Head of caudate nucleus (tissue), 42 donors: ENCODE results near the gene HRH1.
A peak's percentile ranks its signal among the peaks of the same experiment; 100 is the strongest.
"Not testable (repeated sequence)": the region's sequence is repeated elsewhere in the genome, so short reads cannot be mapped to it uniquely, and the experiment has no call there.

Experiments used
- DNase-seq, 42 donors: peaks; one replicate each; pipeline versions ENCODE4 v3.0.0 to v3.0.0-alpha.2; 2020 to 2021; ENCODE audit warnings: mixed read lengths in 7 of 42
- intact Hi-C: fragments of 100-400 bp; cut with DNase I; formaldehyde crosslinking; loops from one replicate; pipeline ENCODE4 v1.15.0; 2022

HRH1 gene

GRCh38 chr3:11198070-11198469 lies 43.8 kb downstream of the HRH1 start:
- DNase-seq = no peak
- intact Hi-C loops = no loop called here

DNA sequence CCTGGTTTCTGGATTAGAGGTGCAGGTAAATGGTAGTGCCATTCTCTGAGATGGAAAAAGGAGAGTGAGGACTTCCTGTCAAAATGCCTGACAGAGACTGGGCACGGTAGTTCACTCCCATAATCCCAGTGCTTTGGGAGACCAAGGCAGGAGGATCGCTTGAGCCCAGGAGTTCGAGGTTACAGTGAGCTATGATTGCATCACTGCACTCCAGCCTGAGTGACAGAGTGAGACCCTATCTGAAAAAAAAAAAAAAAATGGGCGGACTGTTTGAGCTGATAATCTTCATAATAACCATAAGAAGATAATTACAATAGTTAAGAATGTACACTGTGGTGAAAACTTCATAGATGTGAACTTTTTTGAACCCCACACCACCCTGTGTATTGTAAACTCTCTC lies 44.2 kb downstream of the HRH1 start:
- no peak for DNase-seq
- intact Hi-C loops = no loop called here

DNA sequence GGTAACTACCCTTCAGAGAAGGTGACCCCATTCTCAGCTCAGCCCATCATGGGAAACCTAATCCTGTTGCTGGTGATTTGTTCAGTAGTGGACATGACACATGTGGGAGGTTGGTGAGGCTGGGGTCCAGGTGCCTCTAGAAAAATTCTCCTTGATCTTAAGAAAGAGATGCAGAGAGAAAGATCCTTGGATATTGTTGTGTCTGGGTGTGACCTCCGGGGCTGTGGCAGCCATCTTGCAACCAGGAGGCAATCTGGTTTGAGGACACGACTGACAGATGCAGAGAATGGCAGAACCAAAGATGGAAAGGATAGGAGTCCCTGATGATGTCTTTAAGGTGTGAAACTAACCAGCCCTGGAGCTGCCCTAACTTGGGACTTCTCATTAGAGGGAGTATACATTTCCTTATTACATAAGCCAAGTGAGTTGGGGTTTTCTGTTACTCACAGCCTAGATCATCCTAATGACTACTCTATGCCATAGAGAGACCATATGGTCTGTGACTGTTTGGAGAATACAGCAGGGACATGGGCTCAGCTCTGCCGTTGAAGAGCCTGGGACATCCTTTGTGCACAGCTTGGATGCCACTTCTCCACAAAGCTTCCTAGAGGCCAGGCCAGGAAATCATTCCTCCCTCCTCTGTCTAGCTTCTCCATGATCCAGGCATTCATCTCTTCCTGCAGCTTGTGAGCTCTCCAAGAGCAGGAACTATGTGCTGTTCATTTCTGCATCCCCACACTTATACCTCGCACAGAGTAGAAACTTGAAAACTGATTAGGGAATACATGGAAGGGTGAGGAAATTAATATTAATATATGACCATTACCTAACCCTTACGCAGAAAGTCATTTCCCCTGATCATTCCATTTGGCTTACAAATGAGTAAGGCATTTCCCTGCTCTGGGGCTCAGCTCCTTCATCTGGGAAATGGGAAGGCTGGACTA lies 45.9 kb downstream of the HRH1 start:
- intact Hi-C loops = no loop called here
- DNase-seq = no peak

DNA sequence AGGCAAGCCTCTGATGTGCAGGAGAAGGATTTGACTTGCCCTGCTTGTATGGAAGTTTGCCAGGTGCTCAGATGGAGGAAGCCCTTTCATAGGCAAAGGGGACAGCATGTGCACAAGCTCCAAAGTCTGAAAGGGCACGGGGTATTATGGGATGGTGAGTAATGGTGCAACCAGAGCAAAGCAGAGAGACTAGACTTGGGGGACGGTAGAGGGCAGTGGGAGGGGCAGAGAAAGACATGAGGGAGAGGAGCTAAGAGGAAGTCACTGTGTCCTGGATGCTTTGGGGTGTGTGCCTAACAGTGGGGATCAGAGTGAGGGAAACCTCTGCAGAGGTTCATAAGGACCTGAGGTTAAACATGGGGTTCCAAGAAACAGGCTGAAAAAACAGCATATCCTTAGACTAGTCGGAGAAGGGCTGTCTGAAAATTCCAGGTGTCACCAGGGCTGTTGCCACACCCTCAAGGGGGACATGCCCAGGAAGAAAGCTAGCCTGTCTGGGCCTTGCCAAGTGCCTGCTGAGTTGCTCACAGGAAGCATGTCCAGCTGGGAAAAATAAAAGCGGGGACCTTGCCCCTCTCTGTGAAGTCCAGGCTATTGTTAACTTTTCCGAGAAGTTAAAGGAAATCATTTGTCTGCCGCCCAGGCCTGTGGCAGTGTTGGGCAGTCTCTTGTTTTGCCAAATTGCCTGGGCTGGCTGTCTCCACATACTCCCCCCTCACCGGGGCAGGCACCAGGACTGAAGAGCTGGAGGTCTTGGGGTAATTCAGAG lies 47.1 kb downstream of the HRH1 start:
- intact Hi-C loops = no loop called here
- DNase-seq = peak in 2 of 42 donors; percentile 5 to 37

DNA sequence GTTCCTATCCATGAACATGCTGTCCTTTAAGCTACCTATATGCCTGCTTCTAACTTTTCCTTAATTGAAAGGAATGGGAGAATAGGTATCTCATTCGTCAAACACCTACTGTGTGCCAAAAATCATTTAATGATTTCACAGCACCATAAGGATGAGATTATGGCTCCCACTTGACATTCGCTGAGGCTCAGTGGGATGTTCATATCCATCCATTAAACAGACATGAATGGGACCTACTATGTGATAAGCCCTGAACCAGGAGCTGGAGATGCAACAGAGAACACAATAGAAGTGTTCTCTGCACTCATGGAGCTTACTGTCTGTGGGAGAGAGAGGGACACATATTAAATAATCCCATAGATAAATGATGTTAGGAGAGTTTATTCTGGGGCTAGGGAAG lies 49.7 kb downstream of the HRH1 start:
- DNase-seq = no peak
- intact Hi-C loops = no loop called here

- DNase-seq = no peak
- intact Hi-C loops = no loop called here
Observed at GRCh38 chr3:11204697-11205348, 50.5 kb downstream of the HRH1 start.

GRCh38 chr3:11205881-11206280 lies 51.6 kb downstream of the HRH1 start:
- DNase-seq = peak in 1 of 42 donors; percentile 13
- intact Hi-C loops = not testable (repeated sequence)

DNA sequence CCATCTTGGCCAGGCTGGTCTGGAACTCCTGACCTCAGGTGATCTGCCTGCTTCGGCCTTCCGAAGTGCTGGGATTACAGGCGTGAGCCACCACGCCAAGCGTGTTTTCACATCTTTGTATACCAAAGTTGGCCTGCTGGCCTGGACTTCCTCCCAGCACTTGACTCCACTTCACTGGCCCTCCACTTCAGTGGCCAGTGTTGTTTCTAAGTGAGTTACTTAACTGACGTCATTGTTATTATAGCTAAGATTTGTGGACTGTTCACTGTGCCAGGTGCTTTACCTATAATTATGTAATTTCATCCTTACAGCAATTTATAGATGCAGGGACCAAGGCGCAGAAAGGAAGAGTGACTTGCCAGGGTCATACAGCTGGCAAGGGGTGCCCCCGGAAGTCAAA lies 52.0 kb downstream of the HRH1 start:
- DNase-seq = no peak
- intact Hi-C loops = no loop called here

DNA sequence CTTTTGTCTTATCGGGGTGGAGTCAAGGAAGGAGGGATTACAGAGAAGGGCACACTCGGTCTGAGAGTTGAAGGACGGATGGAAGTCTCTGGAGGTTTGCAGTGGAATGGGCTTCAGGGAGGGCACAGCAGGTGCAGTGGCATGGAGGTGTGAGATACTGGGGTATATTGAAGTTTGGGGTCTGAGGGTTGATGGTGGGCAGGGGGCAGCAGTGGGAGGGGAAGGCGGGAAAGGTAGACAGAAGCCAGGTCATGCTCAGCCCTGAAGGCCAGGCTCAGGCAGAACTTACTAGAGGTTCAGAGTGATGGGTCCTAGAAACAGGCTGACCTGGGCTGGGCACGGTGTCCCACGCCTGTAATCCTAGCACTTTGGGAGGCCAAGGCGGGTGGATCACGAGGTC lies 52.7 kb downstream of the HRH1 start:
- no peak for DNase-seq
- intact Hi-C loops = no loop called here

DNA sequence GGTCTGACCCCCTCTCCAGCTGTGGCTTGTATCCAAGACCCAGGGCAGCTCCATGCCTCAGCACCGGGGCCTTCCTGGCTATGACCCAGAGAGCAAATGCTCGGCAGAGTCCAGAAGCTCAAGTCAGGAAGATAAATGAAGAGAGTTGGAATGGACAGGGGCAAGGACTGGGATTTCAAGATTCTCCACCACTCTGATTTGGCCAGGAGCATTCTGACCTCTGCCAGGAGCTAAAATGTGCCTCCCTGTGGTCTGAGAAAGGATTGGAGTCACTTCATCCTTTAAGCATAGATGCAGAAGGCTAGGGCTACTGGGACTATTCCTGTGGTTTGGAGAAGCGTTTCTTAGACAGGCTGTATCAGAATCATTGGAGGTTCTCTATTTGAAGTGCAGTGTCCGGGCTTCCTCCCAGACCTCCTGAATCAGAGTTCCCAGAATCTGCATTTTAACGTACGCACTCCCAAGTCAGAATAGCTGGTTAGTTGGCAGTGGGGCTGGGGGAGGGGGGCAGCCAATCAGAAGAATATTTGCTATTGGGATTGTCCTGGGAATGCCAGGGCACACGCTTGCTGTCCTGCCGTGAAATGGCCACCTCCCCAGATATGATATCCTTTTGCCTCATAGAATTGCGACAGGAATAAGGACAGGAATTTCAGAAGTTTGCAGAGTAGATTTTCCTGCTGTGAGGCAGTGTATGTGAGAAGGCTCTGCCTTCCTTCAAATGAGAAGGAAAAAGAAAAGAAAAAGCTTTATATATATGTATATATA lies 57.4 kb downstream of the HRH1 start:
- no peak for DNase-seq
- intact Hi-C loops = no loop called here

GRCh38 chr3:11212299-11212608 lies 58.0 kb downstream of the HRH1 start:
- intact Hi-C loops = no loop called here
- no peak for DNase-seq

DNA sequence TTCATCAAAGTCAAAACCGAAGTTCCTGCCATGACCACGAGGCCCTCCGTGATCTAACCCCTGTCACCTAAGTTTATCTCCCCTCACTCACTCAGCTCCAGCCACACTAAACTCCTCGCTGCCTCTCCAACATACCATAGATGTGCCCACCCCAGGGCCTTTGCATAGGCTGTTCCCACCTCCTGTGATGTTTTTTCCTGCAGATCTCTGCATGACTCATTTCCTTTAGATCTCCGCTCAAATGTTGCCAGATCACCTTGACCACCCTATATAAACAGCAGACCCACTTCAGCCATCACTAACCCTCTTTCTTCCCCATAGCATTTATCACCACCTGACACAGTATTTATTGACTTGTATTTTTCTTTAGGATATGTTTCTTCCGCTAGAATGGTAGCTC lies 58.5 kb downstream of the HRH1 start:
- no peak for DNase-seq
- intact Hi-C loops = no loop called here

GRCh38 chr3:11213810-11214450 lies 59.6 kb downstream of the HRH1 start:
- DNase-seq = peak in 1 of 42 donors; percentile 4
- intact Hi-C loops = no loop called here

- DNase-seq = no peak
- intact Hi-C loops = no loop called here
Observed at GRCh38 chr3:11214451-11214978, 60.2 kb downstream of the HRH1 start.

DNA sequence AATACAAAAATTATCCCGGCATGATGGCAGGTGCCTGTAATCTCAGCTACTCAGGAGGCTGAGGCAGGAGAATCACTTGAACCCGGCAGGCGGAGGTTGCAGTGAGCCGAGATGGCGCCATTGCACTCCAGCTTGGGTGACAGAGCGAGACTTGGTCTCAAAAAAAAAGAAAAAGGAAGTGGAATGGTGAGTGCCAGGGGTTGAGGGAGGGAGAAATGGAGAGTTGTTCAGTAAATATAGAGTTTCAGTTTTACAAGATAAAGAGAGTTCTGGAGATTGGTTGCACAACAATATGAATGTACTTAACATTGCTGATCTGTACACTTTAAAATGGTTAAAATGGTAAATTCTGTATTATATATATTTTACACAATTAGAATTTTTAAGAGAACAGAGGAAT lies 63.1 kb downstream of the HRH1 start:
- intact Hi-C loops = not testable (repeated sequence)

DNA sequence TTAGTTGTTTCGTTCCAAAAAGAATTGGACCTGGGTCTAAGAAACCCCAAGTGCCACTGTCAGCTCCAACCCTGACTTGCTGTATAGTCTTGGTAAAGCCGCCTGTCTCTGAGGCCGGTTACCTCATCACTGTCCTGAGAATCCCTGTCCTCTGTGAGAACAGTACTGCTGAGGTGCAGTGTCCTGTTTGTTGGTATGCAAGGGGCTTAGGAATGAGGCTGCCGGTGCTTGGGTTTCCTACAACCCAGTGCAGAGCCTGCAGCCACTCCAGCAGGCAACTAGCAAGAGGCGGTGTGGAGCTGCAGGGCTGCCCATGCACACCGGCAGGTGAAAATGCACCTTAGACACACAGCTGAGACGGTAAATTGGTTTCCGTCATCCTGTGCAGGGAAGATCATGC lies 65.9 kb downstream of the HRH1 start:
- DNase-seq = peak in 1 of 42 donors; percentile 14
- intact Hi-C loops = no loop called here

More for the DNA sequence above, 63.1 kb downstream of the HRH1 start:
- DNase-seq = peak in 1 of 42 donors; percentile 7

GRCh38 chr3:11221818-11222415 lies 67.6 kb downstream of the HRH1 start:
- intact Hi-C loops = no loop called here
- DNase-seq = no peak

DNA sequence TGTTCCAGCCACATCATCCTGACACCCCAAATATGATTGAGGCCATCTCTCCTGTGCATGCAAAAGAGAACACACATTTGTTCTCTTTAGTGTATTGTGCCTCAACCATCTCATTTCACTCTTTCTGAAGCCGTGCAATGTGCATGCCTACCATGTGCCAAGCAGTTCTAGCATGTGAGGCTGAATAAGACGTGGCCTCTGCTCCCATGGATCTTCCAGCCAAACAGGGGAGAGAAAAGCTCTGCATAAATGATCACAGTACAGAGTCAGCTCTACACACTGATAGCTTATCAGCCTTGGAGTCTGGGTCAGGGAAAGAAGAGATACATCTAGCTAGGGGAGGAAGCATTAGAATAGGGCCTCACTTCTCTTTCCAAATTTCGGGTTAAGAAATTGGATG lies 69.7 kb downstream of the HRH1 start:
- intact Hi-C loops = no loop called here
- no peak for DNase-seq
